ENCODE results near the gene ZNF366. TPM values are rescaled to one million over a fixed set of nuclear protein-coding genes. Genes with fewer than 3 reads are reported as not detected.

ZNF366 gene
- total RNA-seq (2014; rRNA removed; shearing (Covaris generic); ENCODE audit: low replicate concordance): not detected in 2 replicates

DNA sequence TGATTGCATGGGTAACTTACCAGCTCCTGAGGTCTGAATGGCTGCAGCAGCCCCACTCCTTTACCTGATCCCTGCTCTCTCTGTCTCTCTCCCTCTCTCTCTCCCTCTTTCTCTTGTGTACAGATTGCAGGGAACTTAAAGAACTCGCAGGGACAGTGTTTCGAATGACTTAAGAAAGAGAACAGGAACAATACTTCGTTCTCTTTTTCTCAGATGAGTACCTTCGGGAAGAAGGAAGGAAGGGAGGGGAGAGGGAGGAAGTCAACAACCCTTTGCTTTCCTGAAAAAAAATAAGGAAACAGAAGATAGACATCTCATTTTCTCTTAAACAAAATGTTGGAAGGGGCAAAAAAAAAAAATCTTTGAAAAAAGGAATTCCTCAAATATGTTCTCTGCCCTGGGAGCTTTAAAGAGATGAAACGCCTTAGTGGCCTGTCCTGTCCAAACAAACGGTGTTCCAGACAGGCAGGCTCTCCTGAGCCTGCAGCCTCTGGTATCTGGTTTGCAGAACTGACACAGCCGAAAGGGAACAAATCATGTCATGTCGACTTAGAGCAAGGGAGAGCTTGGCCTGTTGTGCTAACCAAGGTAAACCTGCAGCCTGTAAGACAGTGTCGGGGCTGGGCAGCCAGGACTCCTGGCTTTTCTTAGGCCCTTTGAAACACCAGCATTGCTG, at the start of gene ZNF366:
Gene ZNF366 (minus strand): TSS at position 180 of the 676 bp plus-strand sequence. CDS start 45,914 bp downstream, outside the sequence.
- no peak for DNase-seq
- Histone ChIP-seq H2AFZ (ENCODE audit: low read length) (peak within 1 kb of the TSS; percentile 50; the same call in 1 of the 2 replicates), H3K9me3 (ENCODE audit: low read length) (no peaks in the 10 kb centered on the region), H3K9me2 (replicated peaks; ENCODE audit: insufficient read depth, low read length) (no peaks in the 10 kb centered on the region), H3K9ac (ENCODE audit: low read length) (no peak within 1 kb of the TSS), H3K4me3 (ENCODE audit: low read length) (no peak within 1 kb of the TSS), H3K4me1 (ENCODE audit: low read length) (peaks cover 4% of the 10 kb centered on the region; the same call in 1 of the 2 replicates), H3K4me2 (ENCODE audit: low read depth, low read length, poor library complexity, severe bottlenecking) (no peak within 1 kb of the TSS), H3K27me3 (ENCODE audit: low read length) (0 out of 2 replicates have a peak, but pooled peaks cover 3% of the 10 kb centered on the region), H4K20me1 (ENCODE audit: insufficient read depth, low read depth, low read length) (no peaks in the 10 kb centered on the region), H3K36me3 (ENCODE audit: insufficient read depth, low read length) (no peaks in the 10 kb centered on the region), H3K79me2 (ENCODE audit: low read length) (no peaks in the 10 kb centered on the region), H3K27ac (ENCODE audit: low read length) (no peak within 1 kb of the TSS)

DNA sequence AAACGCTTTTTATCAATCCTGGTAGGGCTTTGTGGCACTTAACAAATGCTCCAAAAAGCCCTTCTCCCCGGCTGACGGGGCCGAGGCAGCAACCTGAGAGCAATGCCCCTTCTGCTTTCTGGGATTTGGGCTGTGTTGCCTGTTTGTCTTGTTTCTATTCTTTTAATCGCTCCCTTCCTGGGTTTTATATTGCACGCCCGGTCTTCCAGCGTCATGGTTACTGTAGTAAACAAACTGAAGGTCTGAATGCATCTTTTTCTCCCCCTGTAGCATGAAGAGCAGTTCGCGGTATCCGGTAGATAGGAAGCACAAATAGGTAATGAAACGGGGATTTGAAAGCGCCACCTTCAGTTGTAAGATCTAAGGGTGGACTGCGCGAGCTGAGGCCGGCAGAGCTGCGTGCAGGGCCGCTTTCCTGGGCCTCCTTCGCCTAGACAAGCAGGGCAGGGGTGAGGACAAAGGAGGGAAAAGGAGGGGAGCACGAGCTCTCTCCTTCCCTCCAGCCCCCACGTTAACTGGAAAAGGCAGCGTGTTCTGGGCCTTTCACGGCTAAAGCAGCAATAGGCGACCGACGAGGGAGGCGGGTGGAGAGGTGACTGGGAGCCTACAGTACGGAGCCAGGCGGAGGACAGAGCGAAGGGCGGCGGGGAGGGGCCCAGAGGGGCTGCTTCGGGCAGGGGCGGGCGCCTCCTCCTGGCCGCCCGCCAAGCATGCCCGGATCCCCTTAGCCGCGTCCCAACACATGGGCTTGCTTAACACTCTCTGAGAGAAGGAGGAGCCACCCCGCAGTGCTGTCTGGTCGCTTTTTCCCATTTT, 49.3 kb upstream of the ZNF366 start:
- H3K4me2 ChIP-seq (ENCODE audit: low read depth, low read length, poor library complexity, severe bottlenecking): no peak overlapping the region
- H2AFZ ChIP-seq (ENCODE audit: low read length): no peak overlapping the region
- H3K27me3 ChIP-seq (ENCODE audit: low read length): no peaks in the 10 kb centered on the region
- no peak for DNase-seq
- no peaks in the 10 kb centered on the region for H3K4me1 ChIP-seq (ENCODE audit: low read length)
- no peak overlapping the region for H3K9ac ChIP-seq (ENCODE audit: low read length)
- H3K79me2 ChIP-seq (ENCODE audit: low read length): no peaks in the 10 kb centered on the region
- H3K27ac ChIP-seq (ENCODE audit: low read length): no peak overlapping the region
- no peaks in the 10 kb centered on the region for H3K9me3 ChIP-seq (ENCODE audit: low read length)
- H4K20me1 ChIP-seq (ENCODE audit: insufficient read depth, low read depth, low read length): no peaks in the 10 kb centered on the region
- no peaks in the 10 kb centered on the region for H3K9me2 ChIP-seq (replicated peaks; ENCODE audit: insufficient read depth, low read length)
- no peak overlapping the region for H3K4me3 ChIP-seq (ENCODE audit: low read length)
- H3K36me3 ChIP-seq (ENCODE audit: insufficient read depth, low read length): no peaks in the 10 kb centered on the region

- Histone ChIP-seq H3K9me3 (ENCODE audit: low read length) (no peaks in the 10 kb centered on the region), H3K9ac (ENCODE audit: low read length) (no peak overlapping the region), H3K9me2 (replicated peaks; ENCODE audit: insufficient read depth, low read length) (no peaks in the 10 kb centered on the region), H3K4me1 (ENCODE audit: low read length) (no peaks in the 10 kb centered on the region), H3K27ac (ENCODE audit: low read length) (no peak overlapping the region), H2AFZ (ENCODE audit: low read length) (no peak overlapping the region), H3K4me2 (ENCODE audit: low read depth, low read length, poor library complexity, severe bottlenecking) (no peak overlapping the region), H3K27me3 (ENCODE audit: low read length) (no peaks in the 10 kb centered on the region), H3K36me3 (ENCODE audit: insufficient read depth, low read length) (no peaks in the 10 kb centered on the region), H3K4me3 (ENCODE audit: low read length) (no peak overlapping the region), H4K20me1 (ENCODE audit: insufficient read depth, low read depth, low read length) (no peaks in the 10 kb centered on the region), H3K79me2 (ENCODE audit: low read length) (no peaks in the 10 kb centered on the region)
- no peak for DNase-seq
These were observed 48.7 kb upstream of the ZNF366 start for GRCh38 chr5:72555871-72556270.

DNA sequence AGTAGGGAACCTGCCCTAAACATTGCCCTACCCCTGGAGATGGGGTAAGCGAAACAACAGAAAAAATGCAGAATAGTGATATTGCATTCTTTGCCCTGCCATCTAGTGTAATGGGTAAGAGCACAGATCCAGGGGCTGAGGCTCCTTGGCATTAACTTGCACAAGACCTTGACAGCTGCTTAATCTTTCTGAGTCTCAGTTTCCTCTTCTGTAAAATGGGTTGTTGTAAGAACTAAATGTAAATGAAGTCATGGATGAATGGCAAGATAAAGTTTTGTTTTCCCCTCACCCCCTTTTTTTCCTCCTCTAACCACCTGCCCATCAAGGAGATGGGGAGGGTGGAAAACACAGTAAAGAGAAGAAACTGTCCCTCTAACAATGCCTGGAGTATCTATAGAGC, 47.7 kb upstream of the ZNF366 start:
- no peaks in the 10 kb centered on the region for H3K27me3 ChIP-seq (ENCODE audit: low read length)
- no peaks in the 10 kb centered on the region for H3K4me1 ChIP-seq (ENCODE audit: low read length)
- no peak overlapping the region for H3K4me3 ChIP-seq (ENCODE audit: low read length)
- no peaks in the 10 kb centered on the region for H4K20me1 ChIP-seq (ENCODE audit: insufficient read depth, low read depth, low read length)
- no peak overlapping the region for H2AFZ ChIP-seq (ENCODE audit: low read length)
- H3K36me3 ChIP-seq (ENCODE audit: insufficient read depth, low read length): no peaks in the 10 kb centered on the region
- no peak overlapping the region for H3K27ac ChIP-seq (ENCODE audit: low read length)
- no peak overlapping the region for H3K9ac ChIP-seq (ENCODE audit: low read length)
- no peak for DNase-seq
- H3K9me3 ChIP-seq (ENCODE audit: low read length): no peaks in the 10 kb centered on the region
- no peaks in the 10 kb centered on the region for H3K79me2 ChIP-seq (ENCODE audit: low read length)
- no peaks in the 10 kb centered on the region for H3K9me2 ChIP-seq (replicated peaks; ENCODE audit: insufficient read depth, low read length)
- H3K4me2 ChIP-seq (ENCODE audit: low read depth, low read length, poor library complexity, severe bottlenecking): no peak overlapping the region

- H3K27me3 ChIP-seq (ENCODE audit: low read length): no peaks in the 10 kb centered on the region
- no peak overlapping the region for H2AFZ ChIP-seq (ENCODE audit: low read length)
- no peak overlapping the region for H3K9ac ChIP-seq (ENCODE audit: low read length)
- DNase-seq: no peak
- H3K4me3 ChIP-seq (ENCODE audit: low read length): no peak overlapping the region
- no peaks in the 10 kb centered on the region for H4K20me1 ChIP-seq (ENCODE audit: insufficient read depth, low read depth, low read length)
- no peak overlapping the region for H3K4me2 ChIP-seq (ENCODE audit: low read depth, low read length, poor library complexity, severe bottlenecking)
- no peaks in the 10 kb centered on the region for H3K9me2 ChIP-seq (replicated peaks; ENCODE audit: insufficient read depth, low read length)
- no peaks in the 10 kb centered on the region for H3K79me2 ChIP-seq (ENCODE audit: low read length)
- H3K4me1 ChIP-seq (ENCODE audit: low read length): no peaks in the 10 kb centered on the region
- no peaks in the 10 kb centered on the region for H3K9me3 ChIP-seq (ENCODE audit: low read length)
- no peaks in the 10 kb centered on the region for H3K36me3 ChIP-seq (ENCODE audit: insufficient read depth, low read length)
- no peak overlapping the region for H3K27ac ChIP-seq (ENCODE audit: low read length)
These were observed 44.9 kb upstream of the ZNF366 start for GRCh38 chr5:72552041-72552557.

DNA sequence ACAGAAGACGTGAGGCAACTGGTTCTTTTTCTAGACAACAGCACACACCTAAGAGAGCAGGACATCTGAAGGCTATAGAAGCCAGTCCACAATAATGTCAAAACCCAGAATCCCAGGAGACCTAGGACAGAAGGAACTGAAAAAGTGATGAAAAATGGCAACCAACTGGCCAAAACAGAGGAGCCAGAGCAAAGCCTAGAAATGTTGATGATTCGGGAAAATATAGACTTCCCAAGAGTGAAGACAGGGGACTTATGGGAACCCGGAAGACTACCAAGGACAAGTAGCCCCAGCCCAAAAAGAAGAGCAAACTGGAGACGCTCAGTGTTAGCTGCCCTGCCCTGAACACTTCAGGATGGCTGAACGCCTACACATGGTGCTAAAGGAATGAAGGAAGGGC, 43.4 kb upstream of the ZNF366 start:
- Histone ChIP-seq H3K9ac (ENCODE audit: low read length) (no peak overlapping the region), H3K9me3 (ENCODE audit: low read length) (no peaks in the 10 kb centered on the region), H3K27ac (ENCODE audit: low read length) (no peak overlapping the region), H3K9me2 (replicated peaks; ENCODE audit: insufficient read depth, low read length) (no peaks in the 10 kb centered on the region), H4K20me1 (ENCODE audit: insufficient read depth, low read depth, low read length) (no peaks in the 10 kb centered on the region), H3K27me3 (ENCODE audit: low read length) (no peaks in the 10 kb centered on the region), H2AFZ (ENCODE audit: low read length) (no peak overlapping the region), H3K79me2 (ENCODE audit: low read length) (no peaks in the 10 kb centered on the region), H3K36me3 (ENCODE audit: insufficient read depth, low read length) (no peaks in the 10 kb centered on the region), H3K4me3 (ENCODE audit: low read length) (no peak overlapping the region), H3K4me2 (ENCODE audit: low read depth, low read length, poor library complexity, severe bottlenecking) (no peak overlapping the region), H3K4me1 (ENCODE audit: low read length) (no peaks in the 10 kb centered on the region)
- no peak for DNase-seq

DNA sequence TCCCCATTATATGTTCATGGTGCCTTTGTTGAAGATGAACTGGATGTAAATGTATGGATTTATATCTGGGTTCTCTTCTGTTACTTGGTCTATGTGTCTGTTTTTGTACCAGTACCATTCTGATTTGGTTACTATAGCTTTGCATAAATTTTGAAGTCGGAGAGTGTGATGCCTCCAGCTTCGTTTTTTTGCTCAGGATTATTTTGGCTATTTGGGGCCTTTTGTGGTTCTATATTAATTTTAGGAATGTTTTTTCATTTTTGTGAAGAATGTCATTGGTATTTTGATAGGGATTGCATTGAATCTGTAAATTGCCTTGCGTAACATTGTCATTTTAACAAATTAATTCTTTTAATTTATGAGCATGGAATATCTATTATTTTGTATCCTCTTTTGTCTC, 36.6 kb upstream of the ZNF366 start:
- H3K36me3 ChIP-seq (ENCODE audit: insufficient read depth, low read length): no peaks in the 10 kb centered on the region
- no peaks in the 10 kb centered on the region for H3K79me2 ChIP-seq (ENCODE audit: low read length)
- H3K9me2 ChIP-seq (replicated peaks; ENCODE audit: insufficient read depth, low read length): 0 out of 2 replicates have a peak, but pooled peaks cover 2% of the 10 kb centered on the region
- no peak for DNase-seq
- H3K4me1 ChIP-seq (ENCODE audit: low read length): no peaks in the 10 kb centered on the region
- no peak overlapping the region for H3K9ac ChIP-seq (ENCODE audit: low read length)
- H4K20me1 ChIP-seq (ENCODE audit: insufficient read depth, low read depth, low read length): no peaks in the 10 kb centered on the region
- H3K4me3 ChIP-seq (ENCODE audit: low read length): no peak overlapping the region
- H2AFZ ChIP-seq (ENCODE audit: low read length): no peak overlapping the region
- no peaks in the 10 kb centered on the region for H3K27me3 ChIP-seq (ENCODE audit: low read length)
- H3K9me3 ChIP-seq (ENCODE audit: low read length): no peaks in the 10 kb centered on the region
- H3K4me2 ChIP-seq (ENCODE audit: low read depth, low read length, poor library complexity, severe bottlenecking): no peak overlapping the region
- H3K27ac ChIP-seq (ENCODE audit: low read length): no peak overlapping the region

DNA sequence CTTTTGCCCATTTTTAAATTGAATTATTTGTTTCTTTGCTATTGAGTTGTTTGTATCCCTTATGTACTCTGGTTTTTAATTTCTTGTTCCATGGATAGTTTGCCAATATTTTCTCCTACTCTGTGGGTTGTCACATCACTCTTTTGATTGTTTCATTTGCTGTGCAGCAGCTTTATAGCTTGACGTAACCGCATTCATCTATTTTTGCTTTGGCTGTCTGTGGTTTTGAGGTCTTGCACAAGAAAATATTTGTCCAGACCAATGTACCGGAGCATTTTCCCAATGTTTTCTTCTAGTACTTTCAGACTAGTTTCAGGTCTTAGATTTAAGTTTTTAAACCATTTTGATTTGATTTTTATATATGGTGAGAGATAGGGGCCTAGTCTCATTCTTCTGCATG, 36.2 kb upstream of the ZNF366 start:
- no peaks in the 10 kb centered on the region for H3K27me3 ChIP-seq (ENCODE audit: low read length)
- no peak overlapping the region for H3K9ac ChIP-seq (ENCODE audit: low read length)
- no peak overlapping the region for H3K27ac ChIP-seq (ENCODE audit: low read length)
- H3K4me1 ChIP-seq (ENCODE audit: low read length): no peaks in the 10 kb centered on the region
- H2AFZ ChIP-seq (ENCODE audit: low read length): no peak overlapping the region
- no peaks in the 10 kb centered on the region for H3K79me2 ChIP-seq (ENCODE audit: low read length)
- no peaks in the 10 kb centered on the region for H3K9me3 ChIP-seq (ENCODE audit: low read length)
- no peak for DNase-seq
- H3K4me3 ChIP-seq (ENCODE audit: low read length): no peak overlapping the region
- H3K9me2 ChIP-seq (replicated peaks; ENCODE audit: insufficient read depth, low read length): 0 out of 2 replicates have a peak, but pooled peaks cover 2% of the 10 kb centered on the region
- no peak overlapping the region for H3K4me2 ChIP-seq (ENCODE audit: low read depth, low read length, poor library complexity, severe bottlenecking)
- H4K20me1 ChIP-seq (ENCODE audit: insufficient read depth, low read depth, low read length): no peaks in the 10 kb centered on the region
- no peaks in the 10 kb centered on the region for H3K36me3 ChIP-seq (ENCODE audit: insufficient read depth, low read length)

Data from Karpas-422 (cell line).